ENCODE measurements around the gene ANTXR1. TPM values are rescaled to one million over a fixed set of nuclear protein-coding genes. Genes with fewer than 3 reads are reported as not detected.

ANTXR1 gene
- total and polyA plus RNA-seq, 2 donors (not counting 3 experiments of a cell fraction or from before 2014, with no cell fraction given), result 4.2 to 17.3 TPM

GRCh38 chr2:69200107-69200520, 187.1 kb downstream of the ANTXR1 start:
- ChIA-PET POLR2A (no interaction called here), CTCF (no interaction called here)
- H2AFZ ChIP-seq (ENCODE audit: low read depth, low read length), result no peak overlapping the region
- H4K20me1 ChIP-seq (replicated peaks; ENCODE audit: control insufficient read depth, extremely low read depth, insufficient read depth, low read length), result no peaks in the 10 kb centered on the region
- FAIRE-seq (no peak), DNase-seq (ENCODE audit: low read depth, low spot score) (no peak)
- H3K9me1 ChIP-seq (replicated peaks; ENCODE audit: control insufficient read depth, extremely low read depth, insufficient read depth, low read length), result no peaks in the 10 kb centered on the region
- H3K4me2 ChIP-seq (ENCODE audit: insufficient read depth, low read length), result no peak overlapping the region
- H3K36me3 ChIP-seq (ENCODE audit: control insufficient read depth in 2 of 2, extremely low read depth in 1 of 2, insufficient read depth in 2 of 2, low read length in 2 of 2), result no peaks in the 10 kb centered on the region
- no peaks in the 10 kb centered on the region for H3K79me2 ChIP-seq (ENCODE audit: control insufficient read depth, insufficient read depth, low read length)
- H3K27me3 ChIP-seq (ENCODE audit: control insufficient read depth in 2 of 2, insufficient read depth in 2 of 2, low read length in 2 of 2), result no peaks in the 10 kb centered on the region
- no peaks in the 10 kb centered on the region for H3K9me3 ChIP-seq (replicated peaks; ENCODE audit: control insufficient read depth, insufficient read depth, low read length)
- H3K4me1 ChIP-seq (ENCODE audit: control insufficient read depth, extremely low read depth, insufficient read depth, low read length), result peaks cover 10% of the 10 kb centered on the region
- no peak overlapping the region for H3K4me3 ChIP-seq (replicated peaks in 1 of 3; ENCODE audit: insufficient read depth in 1 of 3, low read depth in 1 of 3, low read length in 3 of 3)
- TF ChIP-seq POLR2AphosphoS5 (IDR thresholded peaks at IDR 0.05; ENCODE audit: insufficient read depth, low read depth, low read length) (no peak), JUN (IDR thresholded peaks at IDR 0.05; ENCODE audit: borderline replicate concordance, insufficient read depth, insufficient read length, low read depth) (no peak)
- intact Hi-C loops (cut with micrococcal nuclease) (no loop called here), dilution Hi-C loops (cut with MboI; ENCODE audit: extremely low pct_ligation_motif_present, low sequenced_read_pairs) (no loop called here)
- H3K9ac ChIP-seq (replicated peaks; ENCODE audit: extremely low read depth, insufficient read depth, low read length), result no peak overlapping the region
- no TSS peak for BruUV-seq (replicated peaks)
- no peak overlapping the region for H3K27ac ChIP-seq (ENCODE audit: insufficient read depth, low read depth, low read length)

- intact Hi-C loops (cut with micrococcal nuclease) (no loop called here), dilution Hi-C loops (cut with MboI; ENCODE audit: extremely low pct_ligation_motif_present, low sequenced_read_pairs) (no loop called here)
- H3K79me2 ChIP-seq (ENCODE audit: control insufficient read depth, insufficient read depth, low read length), result no peaks in the 10 kb centered on the region
- BruUV-seq (replicated peaks), result no TSS peak
- ChIA-PET POLR2A (no interaction called here), CTCF (no interaction called here)
- H3K4me1 ChIP-seq (ENCODE audit: control insufficient read depth, extremely low read depth, insufficient read depth, low read length), result peaks cover 4% of the 10 kb centered on the region
- H3K9me1 ChIP-seq (replicated peaks; ENCODE audit: control insufficient read depth, extremely low read depth, insufficient read depth, low read length), result no peaks in the 10 kb centered on the region
- no peak overlapping the region for H3K4me3 ChIP-seq (replicated peaks in 1 of 3; ENCODE audit: insufficient read depth in 1 of 3, low read depth in 1 of 3, low read length in 3 of 3)
- no peak overlapping the region for H3K27ac ChIP-seq (ENCODE audit: insufficient read depth, low read depth, low read length)
- no peaks in the 10 kb centered on the region for H4K20me1 ChIP-seq (replicated peaks; ENCODE audit: control insufficient read depth, extremely low read depth, insufficient read depth, low read length)
- DNase-seq (ENCODE audit: low read depth, low spot score), result no peak
- no peak overlapping the region for H2AFZ ChIP-seq (ENCODE audit: low read depth, low read length)
- H3K9ac ChIP-seq (replicated peaks; ENCODE audit: extremely low read depth, insufficient read depth, low read length), result no peak overlapping the region
- no peak for FAIRE-seq
- TF ChIP-seq POLR2A (IDR thresholded peaks at IDR 0.05; ENCODE audit: low read depth, low read length) (no peak), EZH2 (IDR thresholded peaks at IDR 0.05; ENCODE audit: borderline replicate concordance, low read depth, low read length, severe bottlenecking) (no peak), MYC (IDR thresholded peaks at IDR 0.05; ENCODE audit: low read depth, low read length) (no peak)
- H3K36me3 ChIP-seq (ENCODE audit: control insufficient read depth in 2 of 2, extremely low read depth in 1 of 2, insufficient read depth in 2 of 2, low read length in 2 of 2), result no peaks in the 10 kb centered on the region
- H3K27me3 ChIP-seq (ENCODE audit: control insufficient read depth in 2 of 2, insufficient read depth in 2 of 2, low read length in 2 of 2), result no peaks in the 10 kb centered on the region
- H3K9me3 ChIP-seq (replicated peaks; ENCODE audit: control insufficient read depth, insufficient read depth, low read length), result no peaks in the 10 kb centered on the region
- H3K4me2 ChIP-seq (ENCODE audit: insufficient read depth, low read length), result no peak overlapping the region
Observed at GRCh38 chr2:69201259-69201658, 188.3 kb downstream of the ANTXR1 start.
